ENCODE measurements around the gene MTX1. TPM values are rescaled to one million over a fixed set of nuclear protein-coding genes. Genes with fewer than 3 reads are reported as not detected.
"Not testable (repeated sequence)": the region's sequence is repeated elsewhere in the genome, so short reads cannot be mapped to it uniquely, and the experiment has no call there.

The MTX1 gene
- polyA plus RNA-seq, 4 donors = 40.0 to 72.2 (median 49.4) TPM

DNA sequence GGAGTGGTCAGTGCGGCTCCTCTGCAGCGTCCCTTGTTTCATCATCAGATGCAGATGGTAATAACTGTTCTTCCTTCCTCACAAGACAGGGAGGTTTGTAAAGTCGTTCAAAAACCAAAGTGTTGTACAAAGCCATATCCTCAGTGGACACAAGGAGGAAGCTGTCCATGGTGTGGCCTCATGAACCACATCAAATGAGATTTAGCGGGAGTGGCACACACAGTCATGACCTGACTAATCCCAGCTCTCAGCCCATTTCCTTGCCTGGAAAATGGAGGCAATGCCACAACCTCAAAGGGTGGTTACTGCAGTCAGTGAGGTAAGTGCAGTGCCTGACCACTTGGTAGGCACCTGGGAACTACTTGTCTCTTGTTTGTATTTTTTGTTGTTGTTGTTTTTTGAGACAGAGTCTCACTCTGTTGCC is 33.4 kb downstream of the MTX1 start:
- no peaks in the 10 kb centered on the region for H3K27me3 ChIP-seq (ENCODE audit: control insufficient read depth in 3 of 3, insufficient read depth in 3 of 3, low read length in 3 of 3)
- DNase-seq = no peak
- no peak for FAIRE-seq
- peaks cover 0 to 3% of the 10 kb centered on the region in 2 donors for H3K9me3 ChIP-seq (ENCODE audit: control insufficient read depth in 2 of 2, insufficient read depth in 1 of 2, low read depth in 1 of 2, low read length in 1 of 2)
- H3K4me3 ChIP-seq (ENCODE audit: low read depth in 1 of 3, low read length in 3 of 3) = no peak overlapping the region
- peaks cover 0 to 14% (median 11%) of the 10 kb centered on the region in 3 donors for H3K4me1 ChIP-seq (ENCODE audit: control insufficient read depth in 3 of 3, insufficient read depth in 2 of 3, low read depth in 1 of 3, low read length in 2 of 3)
- peaks cover 0 to 26% (median 4%) of the 10 kb centered on the region in 3 donors for H3K36me3 ChIP-seq (ENCODE audit: control insufficient read depth in 3 of 3, insufficient read depth in 2 of 3, low read depth in 1 of 3, low read length in 3 of 3)
- no peak overlapping the region for H3K27ac ChIP-seq (ENCODE audit: low read depth in 1 of 3, low read length in 2 of 3)
- WGBS, 3 donors = 73 to 77% (median 75%) methylated on average over 4 of the region's 4 CpGs

GRCh38 chr1:155242805-155243358 is 34.4 kb downstream of the MTX1 start:
- Histone ChIP-seq H3K4me3 (ENCODE audit: low read depth in 1 of 3, low read length in 3 of 3) (no peak overlapping the region), H3K9me3 (ENCODE audit: control insufficient read depth in 2 of 2, insufficient read depth in 1 of 2, low read depth in 1 of 2, low read length in 1 of 2) (peaks cover 0 to 3% of the 10 kb centered on the region in 2 donors), H3K36me3 (ENCODE audit: control insufficient read depth in 3 of 3, insufficient read depth in 2 of 3, low read depth in 1 of 3, low read length in 3 of 3) (peaks cover 0 to 25% (median 3%) of the 10 kb centered on the region in 3 donors), H3K4me1 (ENCODE audit: control insufficient read depth in 3 of 3, insufficient read depth in 2 of 3, low read depth in 1 of 3, low read length in 2 of 3) (peaks cover 0 to 14% (median 11%) of the 10 kb centered on the region in 3 donors), H3K27me3 (ENCODE audit: control insufficient read depth in 3 of 3, insufficient read depth in 3 of 3, low read length in 3 of 3) (no peaks in the 10 kb centered on the region), H3K27ac (ENCODE audit: low read depth in 1 of 3, low read length in 2 of 3) (peak overlapping the region in 1 of 3 donors; percentile 95)
- FAIRE-seq (no peak), DNase-seq (peak in 1 of 2 donors; percentile 16)
- WGBS, 3 donors = 52 to 72% (median 60%) methylated on average over 3 of the region's 3 CpGs

DNA sequence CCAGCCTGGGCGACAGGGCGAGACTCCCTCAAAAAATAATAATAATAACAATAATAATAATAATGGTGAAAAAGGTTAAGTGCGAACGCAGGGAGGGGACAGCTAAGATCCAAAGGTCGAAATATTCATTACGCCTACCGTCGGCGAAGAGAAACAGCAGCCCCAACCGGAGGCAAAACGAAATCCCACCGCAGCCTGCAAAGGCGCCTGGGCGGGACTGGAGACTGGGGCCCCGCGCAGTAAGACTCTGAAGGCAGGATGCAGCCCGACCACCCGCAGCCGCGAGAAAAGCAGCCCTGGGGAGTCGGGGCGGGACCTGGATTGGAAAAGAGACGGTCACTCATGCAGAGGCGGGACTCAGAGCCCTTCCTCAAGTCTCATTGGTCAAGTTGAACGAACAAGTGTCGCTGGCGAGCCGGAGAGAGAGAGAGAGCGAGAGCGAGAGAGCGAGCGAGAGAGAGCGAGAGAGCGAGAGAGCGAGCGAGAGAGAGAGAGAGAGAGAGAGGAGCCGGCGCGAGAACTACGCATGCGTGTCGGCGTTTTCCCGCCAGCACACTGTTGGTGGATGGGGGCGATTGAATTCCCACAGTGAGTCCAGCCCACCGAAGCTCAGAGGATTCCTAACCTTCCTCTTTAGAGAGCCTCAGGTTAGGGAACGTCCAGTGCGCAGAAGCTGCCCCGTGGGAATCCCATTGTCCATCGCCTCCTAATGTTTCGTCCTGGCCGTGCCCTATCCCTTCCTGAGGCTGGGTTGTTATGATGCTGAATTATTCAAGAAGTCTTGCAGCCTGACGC is 36.1 kb downstream of the MTX1 start:
- 1% methylated on average over 52 to 53 of the region's 53 CpGs for WGBS, 3 donors
- no peak for FAIRE-seq

GRCh38 chr1:155245163-155245524 is 36.6 kb downstream of the MTX1 start:
- Histone ChIP-seq H3K4me3 (ENCODE audit: low read depth in 1 of 3, low read length in 3 of 3) (peak overlapping the region; percentile 17 to 62 (median 62)), H3K9me3 (ENCODE audit: control insufficient read depth in 2 of 2, insufficient read depth in 1 of 2, low read depth in 1 of 2, low read length in 1 of 2) (peaks cover 0 to 3% of the 10 kb centered on the region in 2 donors), H3K27ac (ENCODE audit: low read depth in 1 of 3, low read length in 2 of 3) (peak overlapping the region; percentile 83 to 95 (median 92)), H3K36me3 (ENCODE audit: control insufficient read depth in 3 of 3, insufficient read depth in 2 of 3, low read depth in 1 of 3, low read length in 3 of 3) (peaks cover 0 to 23% (median 0%) of the 10 kb centered on the region in 3 donors), H3K27me3 (ENCODE audit: control insufficient read depth in 3 of 3, insufficient read depth in 3 of 3, low read length in 3 of 3) (no peaks in the 10 kb centered on the region), H3K4me1 (ENCODE audit: control insufficient read depth in 3 of 3, insufficient read depth in 2 of 3, low read depth in 1 of 3, low read length in 2 of 3) (peaks cover 0 to 16% (median 11%) of the 10 kb centered on the region in 3 donors)
- DNase-seq (no peak), FAIRE-seq (no peak)
- WGBS, 3 donors = 58 to 64% (median 58%) methylated on average over 8 of the region's 8 CpGs

More for the DNA sequence above, 36.1 kb downstream of the MTX1 start:
- Histone ChIP-seq H3K36me3 (ENCODE audit: control insufficient read depth in 3 of 3, insufficient read depth in 2 of 3, low read depth in 1 of 3, low read length in 3 of 3) (peaks cover 0 to 24% (median 0%) of the 10 kb centered on the region in 3 donors), H3K27me3 (ENCODE audit: control insufficient read depth in 3 of 3, insufficient read depth in 3 of 3, low read length in 3 of 3) (no peaks in the 10 kb centered on the region), H3K4me1 (ENCODE audit: control insufficient read depth in 3 of 3, insufficient read depth in 2 of 3, low read depth in 1 of 3, low read length in 2 of 3) (peaks cover 0 to 14% (median 11%) of the 10 kb centered on the region in 3 donors), H3K4me3 (ENCODE audit: low read depth in 1 of 3, low read length in 3 of 3) (peak overlapping the region; percentile 40 to 62 (median 62)), H3K27ac (ENCODE audit: low read depth in 1 of 3, low read length in 2 of 3) (peak overlapping the region; percentile 83 to 95 (median 92)), H3K9me3 (ENCODE audit: control insufficient read depth in 2 of 2, insufficient read depth in 1 of 2, low read depth in 1 of 2, low read length in 1 of 2) (peaks cover 0 to 3% of the 10 kb centered on the region in 2 donors)
- peak; percentile 96 to 97 for DNase-seq

GRCh38 chr1:155246796-155247195 is 38.3 kb downstream of the MTX1 start:
- 97 to 99% (median 97%) methylated on average over 3 of the region's 3 CpGs for WGBS, 3 donors
- H3K9me3 ChIP-seq (ENCODE audit: control insufficient read depth in 2 of 2, insufficient read depth in 1 of 2, low read depth in 1 of 2, low read length in 1 of 2); H3K27me3 ChIP-seq (ENCODE audit: control insufficient read depth in 3 of 3, insufficient read depth in 3 of 3, low read length in 3 of 3); H3K27ac ChIP-seq (ENCODE audit: low read depth in 1 of 3, low read length in 2 of 3); H3K4me3 ChIP-seq (ENCODE audit: low read depth in 1 of 3, low read length in 3 of 3); FAIRE-seq; DNase-seq: not testable (repeated sequence)
- peaks cover 0 to 14% (median 11%) of the 10 kb centered on the region in 3 donors for H3K4me1 ChIP-seq (ENCODE audit: control insufficient read depth in 3 of 3, insufficient read depth in 2 of 3, low read depth in 1 of 3, low read length in 2 of 3)
- peaks cover 0 to 27% (median 0%) of the 10 kb centered on the region in 3 donors for H3K36me3 ChIP-seq (ENCODE audit: control insufficient read depth in 3 of 3, insufficient read depth in 2 of 3, low read depth in 1 of 3, low read length in 3 of 3)

DNA sequence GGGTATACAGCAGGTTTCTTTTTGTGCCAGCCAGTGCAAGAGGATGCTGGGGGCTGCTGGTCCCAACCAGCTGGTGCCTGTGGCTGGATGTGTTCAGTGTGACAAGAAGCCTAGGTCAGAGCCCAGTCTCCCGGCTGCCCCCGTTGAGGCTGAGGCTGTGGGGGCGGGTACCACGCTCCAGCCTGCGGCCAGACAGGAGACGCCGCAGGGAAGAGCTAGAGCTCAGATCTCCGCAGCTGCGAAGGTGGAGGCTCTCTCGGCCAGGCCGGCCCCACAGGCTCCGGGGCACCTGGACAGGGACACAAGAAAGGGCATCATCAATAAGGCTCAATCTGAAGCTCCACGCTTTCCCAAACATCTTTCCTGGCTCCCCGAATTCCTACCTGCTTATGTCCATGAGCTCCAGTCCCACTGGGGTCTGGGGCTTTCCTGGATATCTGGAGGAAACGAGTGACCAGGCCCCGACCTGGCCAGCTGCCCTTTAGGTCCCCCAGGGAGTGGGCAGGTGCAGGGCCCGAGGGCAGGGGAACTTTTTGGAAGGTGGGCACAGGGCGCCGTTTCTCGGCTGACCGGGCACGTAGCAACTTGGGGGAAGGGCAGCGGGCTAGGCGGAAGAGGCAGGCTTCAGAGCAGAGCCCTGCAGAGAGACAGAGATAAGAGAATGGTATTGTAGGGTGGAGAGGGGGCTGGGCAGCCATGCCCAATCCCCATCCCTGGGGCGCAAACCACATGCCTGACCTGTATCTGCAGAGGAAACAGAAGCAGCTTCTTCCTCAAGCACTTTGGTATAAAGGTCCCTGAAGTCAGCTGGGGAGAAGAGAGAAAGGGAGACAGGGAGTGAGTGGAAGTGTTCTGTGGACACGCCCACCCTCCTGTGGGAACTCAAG is 39.4 kb downstream of the MTX1 start:
- H3K27ac ChIP-seq (ENCODE audit: low read depth in 1 of 3, low read length in 2 of 3) = no peak overlapping the region
- no peak for DNase-seq
- FAIRE-seq = no peak
- H3K9me3 ChIP-seq (ENCODE audit: control insufficient read depth in 2 of 2, insufficient read depth in 1 of 2, low read depth in 1 of 2, low read length in 1 of 2) = peaks cover 0 to 3% of the 10 kb centered on the region in 2 donors
- H3K36me3 ChIP-seq (ENCODE audit: control insufficient read depth in 3 of 3, insufficient read depth in 2 of 3, low read depth in 1 of 3, low read length in 3 of 3) = peaks cover 0 to 27% (median 0%) of the 10 kb centered on the region in 3 donors
- peaks cover 0 to 14% (median 9%) of the 10 kb centered on the region in 3 donors for H3K4me1 ChIP-seq (ENCODE audit: control insufficient read depth in 3 of 3, insufficient read depth in 2 of 3, low read depth in 1 of 3, low read length in 2 of 3)
- no peaks in the 10 kb centered on the region for H3K27me3 ChIP-seq (ENCODE audit: control insufficient read depth in 3 of 3, insufficient read depth in 3 of 3, low read length in 3 of 3)
- 91 to 95% (median 92%) methylated on average over 26 of the region's 26 CpGs for WGBS, 3 donors
- H3K4me3 ChIP-seq (ENCODE audit: low read depth in 1 of 3, low read length in 3 of 3) = no peak overlapping the region

DNA sequence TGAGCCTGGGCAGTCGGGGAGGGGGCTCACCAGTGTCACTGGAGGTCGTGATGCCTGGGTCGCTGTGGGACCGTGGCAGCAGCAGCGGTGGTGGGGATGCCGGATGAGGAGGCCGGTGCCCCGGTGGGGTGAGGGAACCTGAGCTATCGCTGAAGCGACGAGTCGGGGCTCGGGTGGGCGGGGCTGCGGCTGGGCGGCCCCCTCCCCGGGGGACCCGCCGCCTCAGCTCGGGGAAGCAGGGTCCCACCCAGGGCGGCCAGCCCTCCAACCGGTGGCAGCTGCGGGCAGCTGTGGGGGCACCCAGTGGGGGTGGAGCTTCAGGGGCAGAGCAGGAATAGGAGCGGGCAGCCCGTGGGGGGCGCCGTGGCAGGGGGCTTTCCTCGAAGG is 41.7 kb downstream of the MTX1 start:
- 23 to 39% (median 27%) methylated on average over 17 to 28 of the region's 28 CpGs for WGBS, 3 donors
- peaks cover 0 to 27% (median 0%) of the 10 kb centered on the region in 3 donors for H3K36me3 ChIP-seq (ENCODE audit: control insufficient read depth in 3 of 3, insufficient read depth in 2 of 3, low read depth in 1 of 3, low read length in 3 of 3)
- peak overlapping the region in 1 of 3 donors; percentile 12 for H3K27ac ChIP-seq (ENCODE audit: low read depth in 1 of 3, low read length in 2 of 3)
- peak overlapping the region in 2 of 3 donors; percentile 4 to 40 for H3K4me3 ChIP-seq (ENCODE audit: low read depth in 1 of 3, low read length in 3 of 3)
- FAIRE-seq (no peak), DNase-seq (no peak)
- H3K4me1 ChIP-seq (ENCODE audit: control insufficient read depth in 3 of 3, insufficient read depth in 2 of 3, low read depth in 1 of 3, low read length in 2 of 3) = peaks cover 0 to 22% (median 10%) of the 10 kb centered on the region in 3 donors
- no peaks in the 10 kb centered on the region for H3K9me3 ChIP-seq (ENCODE audit: control insufficient read depth in 2 of 2, insufficient read depth in 1 of 2, low read depth in 1 of 2, low read length in 1 of 2)
- no peaks in the 10 kb centered on the region for H3K27me3 ChIP-seq (ENCODE audit: control insufficient read depth in 3 of 3, insufficient read depth in 3 of 3, low read length in 3 of 3)

Measured in small intestine (tissue), 7 donors.